B cell (primary cell): ENCODE data around the gene C11orf91. TPM values are rescaled to one million over a fixed set of nuclear protein-coding genes. Genes with fewer than 3 reads are reported as not detected.

ENCODE experiments used
- ATAC-seq: fragments of 200-7000 bp; cut with Tn5 transposase; one replicate; pipeline ENCODE4 v1.10.0; 2021; ENCODE audit warnings: low read depth, mild to moderate bottlenecking, moderate number of reproducible peaks, moderate library complexity
- CTCF ChIA-PET: fragments of 350-600 bp; sonication (Branson Sonifier 250); formaldehyde crosslinking; loops from one replicate; lab custom pipeline; 2021; ENCODE audit warnings: antibody characterized with exemption, inconsistent platforms; lab: Charles Lee
- POLR2A ChIA-PET: fragments of 350-600 bp; sonication (Branson Sonifier 250); formaldehyde crosslinking; loops from one replicate; lab custom pipeline; 2021; ENCODE audit warnings: antibody characterized with exemption; lab: Charles Lee
- DNase-seq: peaks from one replicate; pipeline ENCODE4 v3.0.0; 2013
- H2AFZ ChIP-seq: 2 replicates; pipeline ENCODE4 v1.6.1; 2012; ENCODE audit warnings: mild to moderate bottlenecking, low read depth, low read length; ENCODE audit not compliant: insufficient read depth, poor library complexity, severe bottlenecking
- H3K27ac ChIP-seq, 2 donors: 1 replicate in 1 of 2; 2 replicates in 1 of 2; pipeline ENCODE4 v1.5.1; 2012 to 2013; ENCODE audit warnings: low read length in 2 of 2, mild to moderate bottlenecking in 2 of 2, moderate library complexity in 1 of 2
- H3K27me3 ChIP-seq, 4 experiments: fragments of 200-600 bp in 1 of 4; sonication (generic) in 1 of 4; replicated peaks in 1 of 4; 1 replicate in 2 of 4; 2 replicates in 2 of 4; pipeline versions ENCODE4 v1.6.1 to v1.7.0; 2013 to 2016; ENCODE audit warnings: low read length in 3 of 4, mild to moderate bottlenecking in 2 of 4, mixed read lengths in 1 of 4, moderate library complexity in 1 of 4; ENCODE audit not compliant: insufficient read depth in 4 of 4, control insufficient read depth in 3 of 4; ENCODE audit errors: control extremely low read depth in 1 of 4
- H3K36me3 ChIP-seq, 2 experiments: replicated peaks in 1 of 2; 1 replicate in 1 of 2; 2 replicates in 1 of 2; pipeline versions ENCODE4 v1.6.1 to v1.7.1; 2013; ENCODE audit warnings: low read length in 1 of 2; ENCODE audit not compliant: insufficient read depth in 2 of 2, control insufficient read depth in 1 of 2; ENCODE audit errors: control extremely low read depth in 1 of 2, extremely low read depth in 1 of 2
- H3K4me1 ChIP-seq, 2 donors: fragments of 200-600 bp in 1 of 2; sonication (generic) in 1 of 2; 1 replicate in 1 of 2; 2 replicates in 1 of 2; pipeline versions ENCODE4 v1.5.1 to v1.6.1; 2013 to 2017; ENCODE audit warnings: low read length in 2 of 2; ENCODE audit not compliant: control insufficient read depth in 2 of 2, insufficient read depth in 2 of 2
- H3K4me2 ChIP-seq: replicated peaks from 2 replicates; pipeline ENCODE3; 2012; ENCODE audit warnings: mild to moderate bottlenecking, low read depth, low read length; ENCODE audit not compliant: poor library complexity, severe bottlenecking
- H3K4me3 ChIP-seq, 5 experiments: fragments of 200-600 bp in 1 of 5; sonication (generic) in 1 of 5; 1 replicate in 3 of 5; 2 replicates in 2 of 5; pipeline versions ENCODE4 v1.5.1 to v1.7.0; 2011 to 2016; ENCODE audit warnings: low read length in 4 of 5, mild to moderate bottlenecking in 4 of 5, low read depth in 2 of 5, control low read depth in 1 of 5, moderate library complexity in 1 of 5; ENCODE audit not compliant: insufficient read depth in 1 of 5; ENCODE audit errors: control extremely low read depth in 1 of 5, extremely low read depth in 1 of 5
- H3K79me2 ChIP-seq: fragments of 200-600 bp; sonication (generic); one replicate; pipeline ENCODE4 v1.6.0; 2016; ENCODE audit warnings: low read length; ENCODE audit not compliant: control insufficient read depth, insufficient read depth
- H3K9ac ChIP-seq: fragments of 200-600 bp; sonication (generic); 2 replicates; pipeline ENCODE4 v1.6.1; 2017; ENCODE audit warnings: mild to moderate bottlenecking, low read length, moderate library complexity
- H3K9me3 ChIP-seq, 3 donors: one replicate each; pipeline versions ENCODE4 v1.6.1 to v1.7.1; 2013; ENCODE audit warnings: low read length in 2 of 3; ENCODE audit not compliant: control insufficient read depth in 2 of 3, insufficient read depth in 1 of 3; ENCODE audit errors: control extremely low read depth in 1 of 3
- H4K20me1 ChIP-seq: 2 replicates; pipeline ENCODE4 v1.6.0; 2012; ENCODE audit warnings: mild to moderate bottlenecking, low read length; ENCODE audit not compliant: insufficient read depth, control insufficient read depth, poor library complexity, severe bottlenecking
- H3K27ac Mint-ChIP-seq: one replicate; pipeline ENCODE4 v1.8.0; 2021; ENCODE audit warnings: mixed read lengths
- H3K27me3 Mint-ChIP-seq: one replicate; pipeline ENCODE4 v1.8.0; 2021; ENCODE audit warnings: mixed read lengths
- H3K4me1 Mint-ChIP-seq: one replicate; pipeline ENCODE4 v1.8.0; 2021; ENCODE audit warnings: mixed read lengths
- H3K4me3 Mint-ChIP-seq: one replicate; pipeline ENCODE4 v1.8.0; 2021; ENCODE audit warnings: mixed read lengths
- H3K9me3 Mint-ChIP-seq: one replicate; pipeline ENCODE4 v1.8.0; 2022; ENCODE audit warnings: mixed read lengths; ENCODE audit not compliant: insufficient read depth
- EZH2 ChIP-seq: IDR thresholded peaks from 2 replicates; pipeline ENCODE4 v1.6.1; 2012; ENCODE audit warnings: borderline replicate concordance, low read depth, mild to moderate bottlenecking, moderate library complexity, low read length; ENCODE audit not compliant: insufficient read depth, poor library complexity, severe bottlenecking
- WGBS: methylation state at CpG from one replicate; pipeline ENCODE4 v1.1.5; 2013; ENCODE audit warnings: missing lambda C conversion rate; ENCODE audit not compliant: insufficient coverage; 5-methylcytosine and 5-hydroxymethylcytosine counted together
- intact Hi-C: fragments of 100-400 bp; cut with micrococcal nuclease; formaldehyde crosslinking; loops from one replicate; pipeline ENCODE4 v1.10.0; 2022
- polyA plus RNA-seq: library from polyadenylated mRNA; depleted of rRNA; stranded (reverse); fragments of >200 nt; gene quantifications from 2 replicates; pipeline ENCODE4 v1.2.3, GENCODE V29; 2012
- total RNA-seq, 2 donors: library from RNA; stranded (reverse); fragments of 120-200 nt in 1 of 2; gene quantifications; 1 replicate in 1 of 2; 2 replicates in 1 of 2; pipeline versions ENCODE4 v1.2.3 to v1.2.4, GENCODE V29; 2013 to 2022
- TF ChIP-seq, protein P1 (sequence below): fragments of 200-600 bp; IDR thresholded peaks from one replicate; pipeline ENCODE4 v1.8.0; 2022; ENCODE audit warnings: antibody characterized with exemption, mild to moderate bottlenecking

C11orf91 gene
- total and polyA plus RNA-seq, 2 donors (not counting 1 experiment from before 2014, with no cell fraction given), result not detected

DNA sequence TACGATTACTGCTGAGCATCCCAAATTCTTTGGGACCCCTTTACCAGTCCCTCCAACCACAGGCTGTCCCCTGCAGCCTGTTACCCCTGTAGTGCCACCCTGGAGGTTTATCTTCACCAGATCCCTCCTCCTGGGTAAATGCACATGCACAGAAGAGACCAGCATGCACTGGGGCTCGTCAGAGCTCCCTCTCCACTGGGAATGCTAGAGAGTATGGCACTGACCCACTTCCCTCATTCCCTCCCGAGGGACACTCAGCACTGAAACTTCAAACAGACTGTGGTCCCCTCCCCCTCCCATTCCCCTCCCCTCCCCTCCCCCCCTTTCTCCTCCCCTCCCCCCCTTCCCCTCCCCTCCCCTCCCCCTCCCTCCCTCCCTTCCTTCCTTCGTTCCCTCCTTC lies 49.1 kb downstream of the C11orf91 start:
- H2AFZ ChIP-seq, result no peak overlapping the region
- no peak overlapping the region for H3K27ac Mint-ChIP-seq
- H3K9me3 ChIP-seq, result no peaks in the 10 kb centered on the region
- H3K4me1 ChIP-seq, result no peaks in the 10 kb centered on the region
- no peaks in the 10 kb centered on the region for H3K4me1 Mint-ChIP-seq
- ATAC-seq (no peak), DNase-seq (no peak)
- no peak overlapping the region for H3K4me3 ChIP-seq
- H3K27ac ChIP-seq, result no peak overlapping the region
- WGBS, result 60% methylated on average over 1 of the region's 4 CpGs
- ChIA-PET CTCF (interaction anchor here (0.7 kb wide), 1 partner anchor 19 kb away, joined by 3 read pairs; no protein-coding TSS in a partner anchor), POLR2A (interaction anchor here (0.6 kb wide), 1 partner anchor 308 kb away, joined by 7 read pairs; no protein-coding TSS in a partner anchor)
- intact Hi-C loops, result no loop called here
- no peaks in the 10 kb centered on the region for H3K79me2 ChIP-seq
- H3K27me3 ChIP-seq, result peaks cover 0 to 6% (median 0%) of the 10 kb centered on the region in 4 experiments
- H3K9ac ChIP-seq, result no peak overlapping the region
- no peaks in the 10 kb centered on the region for H3K9me3 Mint-ChIP-seq
- no peaks in the 10 kb centered on the region for H4K20me1 ChIP-seq
- H3K4me2 ChIP-seq, result no peak overlapping the region
- H3K4me3 Mint-ChIP-seq, result no peak overlapping the region
- H3K36me3 ChIP-seq, result no peaks in the 10 kb centered on the region
- TF ChIP-seq, protein P1, sequence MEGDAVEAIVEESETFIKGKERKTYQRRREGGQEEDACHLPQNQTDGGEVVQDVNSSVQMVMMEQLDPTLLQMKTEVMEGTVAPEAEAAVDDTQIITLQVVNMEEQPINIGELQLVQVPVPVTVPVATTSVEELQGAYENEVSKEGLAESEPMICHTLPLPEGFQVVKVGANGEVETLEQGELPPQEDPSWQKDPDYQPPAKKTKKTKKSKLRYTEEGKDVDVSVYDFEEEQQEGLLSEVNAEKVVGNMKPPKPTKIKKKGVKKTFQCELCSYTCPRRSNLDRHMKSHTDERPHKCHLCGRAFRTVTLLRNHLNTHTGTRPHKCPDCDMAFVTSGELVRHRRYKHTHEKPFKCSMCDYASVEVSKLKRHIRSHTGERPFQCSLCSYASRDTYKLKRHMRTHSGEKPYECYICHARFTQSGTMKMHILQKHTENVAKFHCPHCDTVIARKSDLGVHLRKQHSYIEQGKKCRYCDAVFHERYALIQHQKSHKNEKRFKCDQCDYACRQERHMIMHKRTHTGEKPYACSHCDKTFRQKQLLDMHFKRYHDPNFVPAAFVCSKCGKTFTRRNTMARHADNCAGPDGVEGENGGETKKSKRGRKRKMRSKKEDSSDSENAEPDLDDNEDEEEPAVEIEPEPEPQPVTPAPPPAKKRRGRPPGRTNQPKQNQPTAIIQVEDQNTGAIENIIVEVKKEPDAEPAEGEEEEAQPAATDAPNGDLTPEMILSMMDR, result no peak
- TF ChIP-seq EZH2, result no peak
- H3K27me3 Mint-ChIP-seq, result peaks cover 18% of the 10 kb centered on the region

DNA sequence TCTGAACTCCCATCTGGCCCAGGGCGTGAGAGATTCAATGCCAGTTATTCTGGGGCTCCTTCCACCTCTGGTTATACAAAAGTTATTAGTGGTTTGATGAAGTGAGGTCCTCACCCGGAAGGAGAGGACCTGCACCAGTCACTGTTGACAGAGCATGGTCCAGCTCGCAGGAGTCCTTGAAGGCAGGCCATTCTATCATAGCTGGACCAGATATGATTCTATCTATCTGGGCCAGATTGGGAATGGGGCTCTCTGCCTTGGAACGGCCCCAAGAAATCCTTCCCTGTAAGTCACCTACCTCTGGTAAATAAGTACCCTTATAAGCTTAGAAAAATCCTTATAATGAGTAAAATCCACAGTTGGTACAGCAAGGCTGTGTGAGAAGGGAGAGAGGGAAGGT lies 50.7 kb downstream of the C11orf91 start:
- Histone ChIP-seq H2AFZ (no peak overlapping the region), H3K4me3 (no peak overlapping the region), H3K27me3 (peaks cover 0 to 3% (median 0%) of the 10 kb centered on the region in 4 experiments), H3K9me3 (no peaks in the 10 kb centered on the region), H3K79me2 (no peaks in the 10 kb centered on the region), H3K27ac (no peak overlapping the region), H4K20me1 (no peaks in the 10 kb centered on the region), H3K4me2 (no peak overlapping the region), H3K9ac (no peak overlapping the region), H3K4me1 (no peaks in the 10 kb centered on the region), H3K36me3 (no peaks in the 10 kb centered on the region)
- Mint-ChIP-seq H3K27me3 (peaks cover 6% of the 10 kb centered on the region), H3K4me1 (no peaks in the 10 kb centered on the region), H3K4me3 (no peak overlapping the region), H3K27ac (no peak overlapping the region), H3K9me3 (no peaks in the 10 kb centered on the region)
- no peak for DNase-seq
- ChIA-PET POLR2A (no interaction called here), CTCF (interaction anchor here (0.6 kb wide), 1 partner anchor 319 kb away, joined by 3 read pairs; no protein-coding TSS in a partner anchor)
- WGBS, result 67% methylated on average over 1 of the region's 4 CpGs
- intact Hi-C loops, result no loop called here
- no peak for TF ChIP-seq EZH2
- TF ChIP-seq, protein P1, result no peak
- ATAC-seq, result no peak

Other genes starting within 250 kb of the C11orf91 start
- gene CD59, start 35.6 kb upstream of the C11orf91 start, total RNA-seq, result 41.3 and 44.5 TPM in 2 replicates
- gene CD59, start 35.6 kb upstream of the C11orf91 start, polyA plus RNA-seq, result 10.9 and 16.3 TPM in 2 replicates
- 32.7 and 34.3 TPM in 2 replicates for gene FBXO3, start 73.7 kb upstream of the C11orf91 start, total RNA-seq
- gene FBXO3, start 73.7 kb upstream of the C11orf91 start, polyA plus RNA-seq, result 16.8 and 27.4 TPM in 2 replicates
- gene LMO2, start 191.2 kb upstream of the C11orf91 start, total RNA-seq, result 6.2 and 7.3 TPM in 2 replicates
- gene LMO2, start 191.2 kb upstream of the C11orf91 start, polyA plus RNA-seq, result 10.7 and 11.6 TPM in 2 replicates